ENCODE measurements around the gene HDAC11. TPM values are rescaled to one million over a fixed set of nuclear protein-coding genes. Genes with fewer than 3 reads are reported as not detected.

HDAC11 gene
- total and polyA plus RNA-seq, 2 of the 13 experiments (the other 11 are each of a cell fraction or from before 2014, with no cell fraction given) = 13.7 to 33.1 TPM

- Histone ChIP-seq H3K79me2 (ENCODE audit: insufficient read depth, low read length) (no peaks in the 10 kb centered on the region), H3K4me1 (ENCODE audit: insufficient read depth, low read length) (peaks cover 93% of the 10 kb centered on the region), H3K4me2 (ENCODE audit: low read depth, low read length) (peak overlapping the region; percentile 16; the same call in 1 of the 2 replicates), H3K9ac (ENCODE audit: insufficient read depth, low read depth, low read length) (no peak overlapping the region), H2AFZ (ENCODE audit: low read length) (no peak overlapping the region), H3K27me3 (ENCODE audit: control insufficient read depth in 1 of 2, insufficient read depth in 2 of 2, low read length in 2 of 2) (peaks cover 0 to 17% of the 10 kb centered on the region in 2 experiments; a peak in 3 of 5 replicates), H3K36me3 (replicated peaks in 1 of 2; ENCODE audit: control insufficient read depth in 1 of 2, insufficient read depth in 2 of 2, low read length in 2 of 2) (no peaks in the 10 kb centered on the region), H3K4me3 (replicated peaks in 1 of 3; ENCODE audit: insufficient read depth in 1 of 3, low read depth in 2 of 3, low read length in 3 of 3) (no peak overlapping the region), H4K20me1 (ENCODE audit: insufficient read depth, low read length) (no peaks in the 10 kb centered on the region), H3K9me3 (ENCODE audit: low read length) (no peaks in the 10 kb centered on the region), H3K27ac (ENCODE audit: extremely low read length, insufficient read depth, low read length) (no peak overlapping the region)
- no TSS peak for BruUV-seq (replicated peaks)
- in situ Hi-C loops (cut with HindIII; ENCODE audit: extremely low pct_ligation_motif_present, low pct_unique_long_range_greater_than_20kb) = loop anchor here (10.0 kb wide), 1 partner anchor 367 kb away; no protein-coding TSS in a partner anchor
- WGBS (ENCODE audit: low lambda C conversion rate) = 23% methylated on average over 14 of the region's 14 CpGs
- DNase-seq (ENCODE audit: low spot score) (peak; percentile 90), FAIRE-seq (peak; percentile 74), ATAC-seq (peak; percentile 94)
- intact Hi-C loops (cut with micrococcal nuclease; ENCODE audit: unreplicated experiment) = loop anchor here (1.0 kb wide), 1 partner anchor 369 kb away; no protein-coding TSS in a partner anchor
- CTCF ChIA-PET (ENCODE audit: low intra/inter-chr PET ratio, low total read pairs) = interaction anchor here (0.7 to 2.3 kb wide), 16 partner anchors 10 to 369 kb away, joined by 3 to 9 read pairs (median 4); partner anchors contain the start of genes HDAC11 and NUP210
- POLR2A ChIA-PET = interaction anchor here (0.6 to 1.0 kb wide), 4 partner anchors 9 to 235 kb away, joined by 3 to 7 read pairs (median 4); partner anchors contain the start of gene HDAC11
- TF ChIP-seq KDM4B (CRISPR knock-in tag; IDR thresholded peaks at IDR 0.05) (peak; percentile 58; the same call in 1 of the 2 replicates), CBX2 (IDR thresholded peaks at IDR 0.05; ENCODE audit: low read depth, low read length) (no peak), CBX2 (CRISPR knock-in tag; IDR thresholded peaks at IDR 0.05; ENCODE audit: low read depth) (no peak; the same call in 1 of the 2 replicates), SATB2 (CRISPR knock-in tag; IDR thresholded peaks at IDR 0.05) (no peak), HCFC1 (IDR thresholded peaks at IDR 0.05; ENCODE audit: low read depth, low read length) (no peak), PITX1 (CRISPR knock-in tag; IDR thresholded peaks at IDR 0.05) (0 out of 2 replicates have a peak, but pooled peaks have one; percentile 5), ZKSCAN5 (CRISPR knock-in tag; IDR thresholded peaks at IDR 0.05) (no peak), CCDC6 (CRISPR knock-in tag; IDR thresholded peaks at IDR 0.05) (no peak), HMGXB4 (CRISPR knock-in tag; IDR thresholded peaks at IDR 0.05; ENCODE audit: borderline replicate concordance in 1 of 2, low read depth in 1 of 2) (peak; percentile 93 to 99), ZNF607 (CRISPR knock-in tag; IDR thresholded peaks at IDR 0.05; ENCODE audit: borderline replicate concordance) (peak; percentile 82; the same call in 1 of the 2 replicates), ZBTB10 (CRISPR knock-in tag; IDR thresholded peaks at IDR 0.05; ENCODE audit: borderline replicate concordance) (0 out of 2 replicates have a peak, but pooled peaks have one; percentile 11), PHF5A (CRISPR knock-in tag; IDR thresholded peaks at IDR 0.05; ENCODE audit: low read depth, unreplicated experiment) (peak; percentile 72)
- TF ChIP-seq, protein P1, sequence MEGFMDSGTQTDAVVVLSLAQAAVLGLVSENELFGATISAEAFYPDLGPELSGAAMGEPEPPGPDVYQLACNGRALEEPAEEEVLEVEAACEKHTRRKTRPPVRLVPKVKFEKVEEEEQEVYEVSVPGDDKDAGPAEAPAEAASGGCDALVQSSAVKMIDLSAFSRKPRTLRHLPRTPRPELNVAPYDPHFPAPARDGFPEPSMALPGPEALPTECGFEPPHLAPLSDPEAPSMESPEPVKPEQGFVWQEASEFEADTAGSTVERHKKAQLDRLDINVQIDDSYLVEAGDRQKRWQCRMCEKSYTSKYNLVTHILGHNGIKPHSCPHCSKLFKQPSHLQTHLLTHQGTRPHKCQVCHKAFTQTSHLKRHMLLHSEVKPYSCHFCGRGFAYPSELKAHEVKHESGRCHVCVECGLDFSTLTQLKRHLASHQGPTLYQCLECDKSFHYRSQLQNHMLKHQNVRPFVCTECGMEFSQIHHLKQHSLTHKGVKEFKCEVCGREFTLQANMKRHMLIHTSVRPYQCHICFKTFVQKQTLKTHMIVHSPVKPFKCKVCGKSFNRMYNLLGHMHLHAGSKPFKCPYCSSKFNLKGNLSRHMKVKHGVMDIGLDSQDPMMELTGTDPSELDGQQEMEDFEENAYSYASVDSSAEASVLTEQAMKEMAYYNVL (CRISPR knock-in tag; IDR thresholded peaks at IDR 0.05; ENCODE audit: borderline replicate concordance) = peak; percentile 63; the same call in 1 of the 2 replicates
These were observed 18.7 kb upstream of the HDAC11 start for GRCh38 chr3:13461169-13462124.

Measured in HepG2 (cell line).